HL-60 (cell line): Measurements from ENCODE around the gene SPINT2.

Source experiments
- DNase-seq, 2 experiments: peaks; one replicate each; pipeline ENCODE4 v3.0.0-alpha.2; 2010 to 2020; ENCODE audit warnings: low read depth in 1 of 2, low spot score in 1 of 2
- H3K27ac ChIP-seq: fragments of 250-450 bp; sonication (Bioruptor Pico); replicated peaks from 2 replicates; pipeline ENCODE4 v1.5.1; 2020; ENCODE audit warnings: mild to moderate bottlenecking, moderate library complexity
- H3K27me3 ChIP-seq: fragments of 250-450 bp; sonication (Bioruptor Pico); 2 replicates; pipeline ENCODE4 v1.5.1; 2021; ENCODE audit warnings: mild to moderate bottlenecking, moderate library complexity; ENCODE audit not compliant: insufficient read depth, poor library complexity, severe bottlenecking
- H3K4me3 ChIP-seq: replicated peaks from 2 replicates; pipeline ENCODE4 v1.5.1; 2011; ENCODE audit warnings: mild to moderate bottlenecking, control low read depth, low read length; ENCODE audit not compliant: insufficient read depth
- CTCF ChIP-seq: IDR thresholded peaks from one replicate; pipeline ENCODE4 v1.5.1; 2011; ENCODE audit warnings: low read length, control low read depth, inconsistent platforms; ENCODE audit not compliant: insufficient read depth
- GABPA ChIP-seq: IDR thresholded peaks from 2 replicates; pipeline ENCODE4 v1.6.1; 2012; ENCODE audit warnings: low read depth
- POLR2AphosphoS5 ChIP-seq: IDR thresholded peaks from 2 replicates; pipeline ENCODE4 v1.6.1; 2012; ENCODE audit warnings: low read depth
- REST ChIP-seq: IDR thresholded peaks from 2 replicates; pipeline ENCODE4 v1.6.1; 2012; ENCODE audit warnings: low read depth; ENCODE audit not compliant: insufficient replicate concordance
- SPI1 ChIP-seq: IDR thresholded peaks from 2 replicates; pipeline ENCODE4 v1.6.1; 2012; ENCODE audit warnings: low read depth, mild to moderate bottlenecking, borderline replicate concordance

SPINT2 gene

GRCh38 chr19:38273499-38273898, 9.1 kb downstream of the SPINT2 start:
- Histone ChIP-seq H3K27me3 (no peaks in the 10 kb centered on the region), H3K4me3 (no peak overlapping the region), H3K27ac (no peak overlapping the region)
- TF ChIP-seq REST (no peak), SPI1 (no peak), GABPA (no peak), CTCF (no peak), POLR2AphosphoS5 (no peak)
- no peak for DNase-seq

- no peak overlapping the region for H3K27ac ChIP-seq
- no peaks in the 10 kb centered on the region for H3K27me3 ChIP-seq
- no peak overlapping the region for H3K4me3 ChIP-seq
- DNase-seq, result no peak
- no peak for TF ChIP-seq GABPA
- TF ChIP-seq POLR2AphosphoS5, result no peak
- TF ChIP-seq REST, result no peak
- no peak for TF ChIP-seq CTCF
- TF ChIP-seq SPI1, result no peak
These were observed 10.4 kb downstream of the SPINT2 start for GRCh38 chr19:38274739-38275138.

- no peak for DNase-seq
- Histone ChIP-seq H3K27me3 (peaks cover 4% of the 10 kb centered on the region), H3K27ac (no peak overlapping the region), H3K4me3 (no peak overlapping the region)
- TF ChIP-seq GABPA (no peak), SPI1 (no peak), CTCF (no peak), REST (no peak), POLR2AphosphoS5 (no peak)
These were observed 12.7 kb downstream of the SPINT2 start for GRCh38 chr19:38276942-38277517.
